HepG2 (cell line): ENCODE measurements around the gene KCND3. TPM values are rescaled to one million over a fixed set of nuclear protein-coding genes. Genes with fewer than 3 reads are reported as not detected.
A peak's percentile ranks its signal among the peaks of the same experiment; 100 is the strongest.

ENCODE experiments used
- AGO1 ChIP-seq: fragments of 200-400 bp; formaldehyde crosslinking; IDR thresholded peaks from 2 replicates; pipeline ENCODE4 v1.6.1; 2017; ENCODE audit warnings: mild to moderate bottlenecking, low read depth, low read length, moderate library complexity; ENCODE audit not compliant: poor library complexity, severe bottlenecking
- AHDC1 ChIP-seq: sonication (generic); formaldehyde crosslinking; IDR thresholded peaks from 2 replicates; pipeline ENCODE4 v1.5.1; 2020; ENCODE audit warnings: mild to moderate bottlenecking, missing genetic modification reagents, borderline replicate concordance
- CCDC6 ChIP-seq: sonication (generic); formaldehyde crosslinking; IDR thresholded peaks from 2 replicates; pipeline ENCODE4 v1.8.1; 2022; ENCODE audit warnings: mild to moderate bottlenecking, missing genetic modification reagents, moderate library complexity
- MAZ ChIP-seq, 2 experiments: sonication (generic) in 1 of 2; formaldehyde crosslinking in 1 of 2; IDR thresholded peaks; 2 replicates each; pipeline versions ENCODE4 v1.5.0 to v1.6.1; 2012 to 2020; ENCODE audit warnings: low read depth in 2 of 2, mild to moderate bottlenecking in 2 of 2, borderline replicate concordance in 1 of 2, improper control_type of control experiment in 1 of 2, low read length in 1 of 2, missing genetic modification reagents in 1 of 2, moderate library complexity in 1 of 2
- TFAP4 ChIP-seq: sonication (generic); IDR thresholded peaks from 2 replicates; pipeline ENCODE4 v1.6.1; 2016; ENCODE audit warnings: low read depth, borderline replicate concordance
- ZBTB40 ChIP-seq, 2 experiments: fragments of 450-650 bp in 1 of 2; sonication (generic) in 1 of 2; formaldehyde crosslinking in 1 of 2; IDR thresholded peaks; 2 replicates each; pipeline versions ENCODE4 v1.6.1 to v1.8.0; 2016 to 2022; ENCODE audit warnings: antibody characterized with exemption in 1 of 2, mild to moderate bottlenecking in 1 of 2, missing genetic modification reagents in 1 of 2
- ZNF263 ChIP-seq: sonication (generic); formaldehyde crosslinking; IDR thresholded peaks from 2 replicates; pipeline ENCODE4 v1.4.0; 2020; ENCODE audit warnings: missing genetic modification reagents
- ZSCAN31 ChIP-seq: sonication (generic); formaldehyde crosslinking; IDR thresholded peaks from 2 replicates; pipeline ENCODE4 v1.5.0; 2020; ENCODE audit warnings: low read depth, mild to moderate bottlenecking, missing genetic modification reagents
- polyA plus RNA-seq, 8 experiments: library from polyadenylated mRNA; depleted of rRNA in 3 of 8; stranded (reverse) in 7 of 8; unstranded in 1 of 8; fragments of >200 nt; fragmentation: Illumina TruSeq in 4 of 8; extraction: Trizol in 4 of 8; gene quantifications; 2 replicates each; pipeline versions ENCODE4 v1.2.1 to v1.2.3, GENCODE V29; 2011 to 2016; ENCODE audit warnings: low read depth in 4 of 8, missing spikeins in 1 of 8, mixed read lengths in 1 of 8; ENCODE audit not compliant: insufficient read depth in 1 of 8
- total RNA-seq, 5 experiments: library from RNA; depleted of rRNA; stranded (reverse); fragments of >200 nt; fragmentation: Illumina TruSeq; extraction: Trizol; gene quantifications; 2 replicates each; pipeline ENCODE4 v1.2.3, GENCODE V29; 2016; ENCODE audit warnings: low read depth in 1 of 5

The KCND3 gene
- total and polyA plus RNA-seq, 2 of the 13 experiments (the other 11 are each of a cell fraction or from before 2014, with no cell fraction given), result 0.04 TPM; not detected in 1

GRCh38 chr1:111738436-111739193 lies 250.9 kb downstream of the KCND3 start (continued):
- peak; percentile 44; the same call in 1 of the 2 replicates for TF ChIP-seq MAZ (IDR thresholded peaks at IDR 0.05; ENCODE audit: borderline replicate concordance, low read depth, low read length)
- TF ChIP-seq MAZ (CRISPR knock-in tag; IDR thresholded peaks at IDR 0.05; ENCODE audit: low read depth), result no peak
- TF ChIP-seq TFAP4, result peak; percentile 74; the same call in 1 of the 2 replicates
- peak; percentile 34; the same call in 1 of the 2 replicates for TF ChIP-seq ZNF263 (CRISPR knock-in tag)
- TF ChIP-seq AGO1, result peak; percentile 16
- TF ChIP-seq CCDC6, result 0 out of 2 replicates have a peak, but pooled peaks have one; percentile 17
- TF ChIP-seq ZBTB40 (IDR thresholded peaks at IDR 0.05), result no peak
- TF ChIP-seq ZBTB40 (CRISPR knock-in tag; IDR thresholded peaks at IDR 0.05), result no peak
- no peak for TF ChIP-seq ZSCAN31 (CRISPR knock-in tag)
- no peak for TF ChIP-seq AHDC1 (CRISPR knock-in tag)
